Bronchial epithelial cell (primary cell): ENCODE results near the gene PCDHGA11. TPM values are rescaled to one million over a fixed set of nuclear protein-coding genes. Genes with fewer than 3 reads are reported as not detected.
"Not testable (repeated sequence)": the region's sequence is repeated elsewhere in the genome, so short reads cannot be mapped to it uniquely, and the experiment has no call there.

Source experiments
- DNase-seq: peaks from one replicate; pipeline ENCODE4 v3.0.0-alpha.2; 2010; ENCODE audit warnings: low read depth
- FAIRE-seq: peaks from 2 replicates; lab custom pipeline; 2011; peaks lifted over from hg19 to GRCh38; lab: Jason Lieb, UNC
- H3K27me3 ChIP-seq: 2 replicates; pipeline ENCODE4 v1.5.1; 2011; ENCODE audit warnings: low read length; ENCODE audit not compliant: control insufficient read depth, insufficient read depth
- H3K36me3 ChIP-seq: 2 replicates; pipeline ENCODE4 v1.5.1; 2011; ENCODE audit warnings: low read length; ENCODE audit not compliant: control insufficient read depth, insufficient read depth
- H3K4me3 ChIP-seq: 2 replicates; pipeline ENCODE4 v1.5.1; 2011; ENCODE audit warnings: mild to moderate bottlenecking, low read depth, low read length, control low read depth
- total RNA-seq: library from RNA; depleted of rRNA; stranded (reverse); fragments of >200 nt; gene quantifications from 2 replicates; pipeline ENCODE4 v1.2.1, GENCODE V29; 2014
- TF ChIP-seq, protein P1 (sequence below): IDR thresholded peaks from 2 replicates; pipeline ENCODE4 v1.5.1; 2011; ENCODE audit warnings: mild to moderate bottlenecking, moderate library complexity, low read length, control low read depth, inconsistent platforms; ENCODE audit not compliant: insufficient read depth, severe bottlenecking

PCDHGA11 gene
- total RNA-seq, 1 donor from 2014 or later = 1.6 TPM

DNA sequence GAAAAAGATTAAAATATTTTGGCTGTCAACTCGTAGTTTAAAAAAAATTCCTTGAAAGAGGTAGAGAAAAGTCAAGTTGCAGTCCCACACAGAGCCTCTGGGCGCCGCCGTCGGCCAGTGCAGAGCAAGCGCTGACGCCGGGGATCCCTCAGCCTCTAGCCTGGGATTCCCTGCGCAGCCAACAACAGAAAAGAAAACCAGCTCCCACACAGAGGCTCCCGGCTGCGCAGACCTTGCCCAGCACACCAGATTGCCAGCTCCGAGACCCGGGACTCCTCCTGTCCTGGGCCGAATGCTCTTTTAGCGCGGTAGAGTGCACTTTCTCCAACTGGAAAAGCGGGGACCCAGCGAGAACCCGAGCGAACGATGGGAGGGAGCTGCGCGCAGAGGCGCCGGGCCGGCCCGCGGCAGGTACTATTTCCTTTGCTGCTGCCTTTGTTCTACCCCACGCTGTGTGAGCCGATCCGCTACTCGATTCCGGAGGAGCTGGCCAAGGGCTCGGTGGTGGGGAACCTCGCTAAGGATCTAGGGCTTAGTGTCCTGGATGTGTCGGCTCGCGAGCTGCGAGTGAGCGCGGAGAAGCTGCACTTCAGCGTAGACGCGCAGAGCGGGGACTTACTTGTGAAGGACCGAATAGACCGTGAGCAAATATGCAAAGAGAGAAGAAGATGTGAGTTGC, 3.2 kb upstream of the PCDHGA11 start, which contains the start of gene PCDHGB7:
PCDHGB7 (plus strand) TSS at position 184 of the 679 bp plus-strand sequence; CDS start at position 367, 183 bp downstream.
- peak within 1 kb of the TSS; percentile 37 for H3K4me3 ChIP-seq
- DNase-seq = peak; percentile 63
- not testable (repeated sequence) for FAIRE-seq, H3K27me3 ChIP-seq, H3K36me3 ChIP-seq
- TF ChIP-seq, protein P1, sequence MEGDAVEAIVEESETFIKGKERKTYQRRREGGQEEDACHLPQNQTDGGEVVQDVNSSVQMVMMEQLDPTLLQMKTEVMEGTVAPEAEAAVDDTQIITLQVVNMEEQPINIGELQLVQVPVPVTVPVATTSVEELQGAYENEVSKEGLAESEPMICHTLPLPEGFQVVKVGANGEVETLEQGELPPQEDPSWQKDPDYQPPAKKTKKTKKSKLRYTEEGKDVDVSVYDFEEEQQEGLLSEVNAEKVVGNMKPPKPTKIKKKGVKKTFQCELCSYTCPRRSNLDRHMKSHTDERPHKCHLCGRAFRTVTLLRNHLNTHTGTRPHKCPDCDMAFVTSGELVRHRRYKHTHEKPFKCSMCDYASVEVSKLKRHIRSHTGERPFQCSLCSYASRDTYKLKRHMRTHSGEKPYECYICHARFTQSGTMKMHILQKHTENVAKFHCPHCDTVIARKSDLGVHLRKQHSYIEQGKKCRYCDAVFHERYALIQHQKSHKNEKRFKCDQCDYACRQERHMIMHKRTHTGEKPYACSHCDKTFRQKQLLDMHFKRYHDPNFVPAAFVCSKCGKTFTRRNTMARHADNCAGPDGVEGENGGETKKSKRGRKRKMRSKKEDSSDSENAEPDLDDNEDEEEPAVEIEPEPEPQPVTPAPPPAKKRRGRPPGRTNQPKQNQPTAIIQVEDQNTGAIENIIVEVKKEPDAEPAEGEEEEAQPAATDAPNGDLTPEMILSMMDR = peak; percentile 73

DNA sequence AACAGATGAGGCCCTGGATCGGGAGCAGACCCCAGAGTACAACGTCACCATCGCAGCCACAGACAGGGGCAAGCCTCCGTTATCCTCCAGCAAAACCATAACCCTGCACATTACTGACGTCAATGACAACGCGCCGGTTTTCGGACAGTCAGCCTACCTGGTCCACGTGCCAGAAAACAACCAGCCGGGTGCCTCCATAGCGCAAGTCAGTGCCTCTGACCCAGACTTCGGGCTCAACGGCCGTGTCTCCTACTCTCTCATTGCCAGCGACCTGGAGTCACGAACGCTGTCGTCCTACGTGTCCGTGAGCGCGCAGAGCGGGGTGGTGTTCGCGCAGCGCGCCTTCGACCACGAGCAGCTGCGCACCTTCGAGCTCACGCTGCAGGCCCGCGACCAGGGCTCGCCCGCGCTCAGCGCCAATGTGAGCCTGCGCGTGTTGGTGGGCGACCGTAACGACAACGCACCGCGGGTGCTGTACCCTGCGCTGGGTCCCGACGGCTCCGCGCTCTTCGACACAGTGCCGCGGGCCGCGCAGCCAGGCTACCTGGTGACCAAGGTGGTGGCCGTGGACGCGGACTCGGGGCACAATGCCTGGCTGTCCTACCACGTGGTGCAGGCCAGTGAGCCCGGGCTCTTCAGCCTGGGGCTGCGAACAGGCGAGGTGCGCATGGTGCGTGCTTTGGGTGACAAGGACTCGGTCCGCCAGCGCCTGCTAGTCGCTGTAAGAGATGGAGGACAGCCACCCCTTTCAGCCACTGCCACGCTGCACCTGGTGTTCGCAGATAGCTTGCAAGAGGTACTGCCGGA, 1.6 kb upstream of the PCDHGA11 start:
- Histone ChIP-seq H3K27me3 (peaks cover 5% of the 10 kb centered on the region), H3K36me3 (no peaks in the 10 kb centered on the region), H3K4me3 (no peak overlapping the region)
- DNase-seq (no peak), FAIRE-seq (no peak)
- TF ChIP-seq, protein P1 = no peak

DNA sequence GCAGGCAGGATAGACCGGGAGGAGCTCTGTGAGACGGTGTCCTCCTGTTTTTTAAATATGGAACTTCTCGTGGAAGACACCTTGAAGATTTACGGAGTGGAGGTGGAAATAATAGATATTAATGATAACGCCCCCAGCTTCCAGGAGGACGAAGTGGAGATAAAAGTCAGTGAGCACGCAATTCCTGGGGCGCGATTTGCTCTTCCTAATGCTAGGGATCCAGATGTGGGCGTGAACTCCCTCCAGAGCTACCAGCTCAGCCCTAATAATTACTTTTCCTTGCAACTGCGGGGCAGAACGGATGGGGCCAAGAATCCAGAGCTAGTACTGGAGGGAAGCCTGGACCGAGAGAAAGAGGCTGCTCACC, 621 bp downstream of the PCDHGA11 start:
- no peaks in the 10 kb centered on the region for H3K36me3 ChIP-seq
- peak overlapping the region; percentile 40 for H3K4me3 ChIP-seq
- FAIRE-seq = no peak
- H3K27me3 ChIP-seq = peaks cover 5% of the 10 kb centered on the region
- peak; percentile 11 for DNase-seq
- TF ChIP-seq, protein P1 = no peak

DNA sequence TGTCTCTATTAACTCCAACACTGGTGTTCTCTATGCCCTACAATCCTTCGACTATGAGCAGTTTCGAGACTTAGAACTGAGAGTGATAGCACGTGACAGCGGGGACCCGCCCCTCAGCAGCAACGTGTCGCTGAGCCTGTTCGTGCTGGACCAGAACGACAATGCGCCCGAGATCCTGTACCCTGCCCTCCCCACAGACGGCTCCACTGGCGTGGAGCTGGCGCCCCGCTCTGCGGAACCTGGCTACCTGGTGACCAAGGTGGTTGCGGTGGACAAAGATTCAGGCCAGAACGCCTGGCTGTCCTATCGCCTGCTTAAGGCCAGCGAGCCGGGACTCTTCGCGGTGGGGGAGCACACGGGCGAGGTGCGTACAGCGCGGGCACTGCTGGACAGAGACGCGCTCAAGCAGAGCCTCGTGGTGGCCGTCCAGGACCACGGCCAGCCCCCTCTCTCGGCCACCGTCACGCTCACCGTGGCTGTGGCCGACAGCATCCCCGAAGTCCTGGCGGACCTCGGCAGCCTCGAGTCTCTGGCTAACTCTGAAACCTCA, 2.0 kb downstream of the PCDHGA11 start:
- H3K27me3 ChIP-seq = peaks cover 5% of the 10 kb centered on the region
- FAIRE-seq (no peak), DNase-seq (no peak)
- no peak overlapping the region for H3K4me3 ChIP-seq
- TF ChIP-seq, protein P1 = no peak
- no peaks in the 10 kb centered on the region for H3K36me3 ChIP-seq

DNA sequence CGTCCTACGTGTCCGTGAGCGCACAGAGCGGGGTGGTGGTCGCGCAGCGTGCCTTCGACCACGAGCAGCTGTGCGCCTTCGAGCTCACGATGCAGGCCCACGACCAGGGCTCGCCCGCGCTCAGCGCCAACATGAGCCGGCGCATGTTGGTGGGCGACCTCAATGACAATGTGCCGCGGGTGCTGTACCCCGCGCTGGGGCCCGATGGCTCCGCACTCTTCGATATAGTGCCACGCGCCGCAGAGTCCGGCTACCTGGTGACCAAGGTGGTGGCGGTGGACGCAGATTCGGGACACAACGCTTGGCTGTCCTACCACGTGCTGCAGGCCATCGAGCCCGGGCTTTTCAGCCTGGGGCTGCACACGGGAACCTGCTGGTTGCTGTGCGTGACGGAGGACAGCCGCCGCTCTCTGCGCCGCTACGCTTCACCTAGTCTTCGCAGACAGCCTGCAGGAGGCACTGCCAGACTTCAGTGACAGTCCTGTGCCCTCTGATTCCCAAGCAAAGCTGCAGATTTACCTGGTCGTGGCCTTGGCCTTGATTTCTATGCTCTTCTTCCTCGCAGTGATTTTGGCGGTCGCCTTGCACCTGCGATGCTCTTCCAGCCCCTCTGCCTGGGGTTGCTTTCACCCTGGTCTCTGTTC, 7.1 kb downstream of the PCDHGA11 start:
- TF ChIP-seq, protein P1 = no peak
- Histone ChIP-seq H3K36me3 (no peaks in the 10 kb centered on the region), H3K4me3 (no peak overlapping the region), H3K27me3 (peaks cover 5% of the 10 kb centered on the region)
- DNase-seq (no peak), FAIRE-seq (no peak)
